ENCODE data around the gene APLNR. TPM values are rescaled to one million over a fixed set of nuclear protein-coding genes. Genes with fewer than 3 reads are reported as not detected.

The APLNR gene
- total RNA-seq, 2 donors from 2014 or later = 6.3 to 13.6 TPM

GRCh38 chr11:57249384-57250319, 12.6 kb upstream of the APLNR start:
- Histone ChIP-seq H3K9me3 (no peaks in the 10 kb centered on the region), H3K4me1 (peaks cover 0 to 13% of the 10 kb centered on the region in 2 donors), H3K36me3 (no peaks in the 10 kb centered on the region), H3K4me3 (no peak overlapping the region), H3K27ac (peak overlapping the region; percentile 19 to 37), H3K27me3 (no peaks in the 10 kb centered on the region)
- peak; percentile 71 to 83 for TF ChIP-seq CTCF (IDR thresholded peaks at IDR 0.05)
- DNase-seq (ENCODE audit: low spot score) = no peak

GRCh38 chr11:57248780-57249383, 11.8 kb upstream of the APLNR start:
- H3K9me3 ChIP-seq = no peaks in the 10 kb centered on the region
- H3K4me1 ChIP-seq = peaks cover 0 to 13% of the 10 kb centered on the region in 2 donors
- H3K27ac ChIP-seq = peak overlapping the region; percentile 19 to 37
- no peaks in the 10 kb centered on the region for H3K36me3 ChIP-seq
- H3K27me3 ChIP-seq = no peaks in the 10 kb centered on the region
- H3K4me3 ChIP-seq = no peak overlapping the region
- TF ChIP-seq CTCF (IDR thresholded peaks at IDR 0.05) = peak; percentile 42 to 72
- peak; percentile 84 for DNase-seq (ENCODE audit: low spot score)

- Histone ChIP-seq H3K4me1 (peaks cover 0 to 21% of the 10 kb centered on the region in 2 donors), H3K9me3 (no peaks in the 10 kb centered on the region), H3K27ac (no peak overlapping the region), H3K36me3 (no peaks in the 10 kb centered on the region), H3K4me3 (no peak overlapping the region), H3K27me3 (no peaks in the 10 kb centered on the region)
- DNase-seq (ENCODE audit: low spot score) = no peak
- no peak for TF ChIP-seq CTCF (IDR thresholded peaks at IDR 0.05)
Measured at GRCh38 chr11:57244911-57245310, 7.9 kb upstream of the APLNR start.

GRCh38 chr11:57241353-57241972, 4.4 kb upstream of the APLNR start:
- peak; percentile 55 for DNase-seq (ENCODE audit: low spot score)
- H3K9me3 ChIP-seq = no peaks in the 10 kb centered on the region
- H3K4me1 ChIP-seq = peaks cover 0 to 22% of the 10 kb centered on the region in 2 donors
- no peaks in the 10 kb centered on the region for H3K36me3 ChIP-seq
- H3K27ac ChIP-seq = no peak overlapping the region
- no peaks in the 10 kb centered on the region for H3K27me3 ChIP-seq
- no peak overlapping the region for H3K4me3 ChIP-seq
- TF ChIP-seq CTCF (IDR thresholded peaks at IDR 0.05) = no peak

GRCh38 chr11:57240757-57241156, 3.7 kb upstream of the APLNR start:
- H3K36me3 ChIP-seq = no peaks in the 10 kb centered on the region
- TF ChIP-seq CTCF (IDR thresholded peaks at IDR 0.05) = no peak
- no peaks in the 10 kb centered on the region for H3K9me3 ChIP-seq
- H3K27me3 ChIP-seq = no peaks in the 10 kb centered on the region
- H3K4me3 ChIP-seq = no peak overlapping the region
- peak overlapping the region in 1 of 2 donors; percentile 26 for H3K27ac ChIP-seq
- peak; percentile 57 for DNase-seq (ENCODE audit: low spot score)
- H3K4me1 ChIP-seq = peaks cover 0 to 25% of the 10 kb centered on the region in 2 donors
